ENCODE data around the gene ITPRID2.
A peak's percentile ranks its signal among the peaks of the same experiment; 100 is the strongest.
"Not testable (repeated sequence)": the region's sequence is repeated elsewhere in the genome, so short reads cannot be mapped to it uniquely, and the experiment has no call there.

Gene ITPRID2

DNA sequence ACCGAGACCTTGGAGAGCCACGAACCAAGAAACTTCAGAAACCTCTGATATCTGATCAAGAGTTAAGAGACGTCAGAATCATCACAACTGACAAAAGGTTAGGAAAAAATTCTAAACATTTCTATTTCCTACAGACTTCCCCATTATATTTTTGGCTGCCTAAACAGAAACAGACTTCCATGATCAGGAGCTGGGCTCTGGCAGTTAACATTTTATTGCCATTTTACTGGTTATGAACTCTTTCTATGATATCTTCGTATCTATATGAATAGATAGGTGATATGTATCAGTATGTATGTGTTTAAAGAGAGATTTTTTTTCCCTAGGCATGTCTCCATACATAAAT is 63.0 kb downstream of the ITPRID2 start:
- DNase-seq (ENCODE audit: low read depth, low spot score) = no peak
- peak overlapping the region; percentile 87 for H3K27ac ChIP-seq

DNA sequence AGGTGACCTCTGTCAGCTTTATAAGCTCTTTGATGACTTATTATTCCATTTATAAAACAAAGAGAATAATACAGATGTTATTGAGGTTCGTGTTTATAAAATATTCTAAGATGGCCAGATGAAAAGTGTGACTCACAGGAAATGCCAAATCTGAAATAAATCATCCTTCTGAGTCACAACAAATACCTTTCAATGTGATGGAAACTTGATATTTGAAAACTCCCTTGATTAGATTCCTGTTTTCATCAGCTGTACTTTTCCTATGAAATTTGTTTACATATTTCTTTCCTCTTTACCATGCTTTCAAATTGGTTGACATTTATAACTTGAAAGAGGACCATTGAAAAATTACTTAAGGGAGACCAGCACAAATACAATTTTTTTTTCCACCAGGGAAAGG is 63.5 kb downstream of the ITPRID2 start:
- H3K27ac ChIP-seq = peak overlapping the region; percentile 87
- DNase-seq (ENCODE audit: low read depth, low spot score) = peak; percentile 43

DNA sequence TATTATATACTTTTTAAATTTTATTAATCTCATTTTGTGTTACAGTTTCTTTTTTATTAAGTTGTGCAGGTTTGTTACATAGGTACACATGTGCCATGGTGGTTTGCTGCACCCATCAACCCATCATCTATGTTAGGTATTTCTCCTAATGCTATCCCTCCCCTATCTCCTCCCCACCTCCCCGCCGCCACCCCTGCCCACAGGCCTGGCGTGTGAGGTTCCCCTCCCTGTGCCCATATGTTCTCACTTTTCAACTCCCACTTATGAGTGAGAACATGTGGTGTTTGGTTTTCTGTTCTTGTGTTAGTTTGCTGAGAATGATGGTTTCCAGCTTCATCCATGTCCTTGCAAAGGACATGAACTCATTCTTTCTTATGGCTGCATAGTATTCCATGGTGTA is 64.3 kb downstream of the ITPRID2 start:
- H3K27ac ChIP-seq = peak overlapping the region; percentile 87
- DNase-seq (ENCODE audit: low read depth, low spot score) = not testable (repeated sequence)

- no peak for DNase-seq (ENCODE audit: low read depth, low spot score)
- no peak overlapping the region for H3K27ac ChIP-seq
Measured at GRCh38 chr2:181957668-181958067, 66.1 kb downstream of the ITPRID2 start.

GRCh38 chr2:181958726-181959125 is 67.2 kb downstream of the ITPRID2 start:
- H3K27ac ChIP-seq = no peak overlapping the region
- no peak for DNase-seq (ENCODE audit: low read depth, low spot score)

DNA sequence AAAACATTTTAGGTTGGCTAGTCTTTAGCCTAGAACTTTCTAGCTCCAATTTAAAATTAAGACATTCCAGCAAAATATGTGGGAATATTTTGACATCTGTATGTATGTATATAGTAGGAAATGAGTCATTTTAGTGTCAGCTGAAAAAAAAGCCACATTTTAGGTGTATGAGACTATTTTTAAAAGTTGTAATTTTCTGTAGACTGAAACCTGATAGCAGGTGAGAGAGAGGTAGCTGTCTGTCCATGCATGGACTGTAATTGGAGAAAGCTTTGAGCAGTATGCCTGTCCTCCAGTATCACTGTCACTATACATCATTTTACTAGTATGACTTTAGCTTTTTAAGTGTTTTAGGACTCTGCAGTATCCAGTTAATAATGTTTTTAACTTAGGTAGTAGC is 68.0 kb downstream of the ITPRID2 start:
- no peak overlapping the region for H3K27ac ChIP-seq
- DNase-seq (ENCODE audit: low read depth, low spot score) = no peak

- DNase-seq (ENCODE audit: low read depth, low spot score); H3K27ac ChIP-seq: not testable (repeated sequence)
Measured at GRCh38 chr2:181961167-181961566, 69.6 kb downstream of the ITPRID2 start.

GRCh38 chr2:181962142-181962541 is 70.6 kb downstream of the ITPRID2 start:
- no peak for DNase-seq (ENCODE audit: low read depth, low spot score)
- H3K27ac ChIP-seq = no peak overlapping the region

DNA sequence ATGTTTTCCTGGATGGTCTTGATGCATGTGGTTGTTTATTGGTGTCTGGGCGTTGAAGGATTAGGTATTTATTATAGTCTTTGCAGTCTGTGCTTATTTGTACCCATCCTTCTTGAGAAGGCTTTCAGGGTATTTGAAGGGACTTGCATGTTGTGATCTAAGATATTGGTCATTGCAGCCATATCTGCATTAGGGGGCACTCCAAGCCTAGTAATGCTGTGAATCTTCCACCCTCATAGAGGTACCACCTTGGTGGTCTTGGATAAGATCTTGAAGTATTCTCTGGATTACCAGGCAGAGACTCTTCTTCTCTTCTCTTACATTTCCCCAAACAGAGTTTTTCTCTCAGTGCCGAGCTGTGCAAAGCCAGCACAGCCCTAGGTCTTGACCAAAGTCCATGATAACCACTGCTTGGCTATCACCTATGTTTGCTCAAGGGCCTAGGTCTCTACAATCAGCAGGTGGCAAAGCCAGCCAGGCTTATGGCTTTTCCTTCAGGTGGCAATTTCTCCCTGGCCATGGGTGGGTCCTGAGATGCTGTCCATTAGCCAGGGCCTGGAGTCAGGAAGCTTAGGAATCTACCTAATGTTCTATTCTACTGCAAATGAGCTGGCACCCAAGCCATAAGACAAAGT is 78.7 kb downstream of the ITPRID2 start:
- DNase-seq (ENCODE audit: low read depth, low spot score) = no peak
- no peak overlapping the region for H3K27ac ChIP-seq

DNA sequence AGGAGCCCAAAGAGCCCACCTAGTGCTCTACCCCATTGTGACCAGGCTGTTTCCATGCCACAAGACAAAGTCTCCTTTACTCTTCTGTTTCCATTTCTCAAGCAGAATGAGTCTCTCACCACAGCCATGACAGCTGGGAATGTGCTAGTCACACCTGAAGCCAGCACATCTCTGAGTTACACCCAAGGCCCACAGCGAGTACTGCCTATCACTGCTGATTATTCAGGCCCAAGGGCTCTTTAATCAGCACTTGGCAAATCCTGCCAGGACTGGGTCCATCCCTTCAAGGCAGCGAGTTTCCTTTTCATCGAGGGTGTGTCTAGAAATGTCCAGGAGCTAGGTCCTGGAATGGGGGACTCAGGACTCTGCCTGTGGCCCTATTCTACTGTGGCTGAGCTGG is 79.5 kb downstream of the ITPRID2 start:
- no peak overlapping the region for H3K27ac ChIP-seq
- DNase-seq (ENCODE audit: low read depth, low spot score) = no peak

DNA sequence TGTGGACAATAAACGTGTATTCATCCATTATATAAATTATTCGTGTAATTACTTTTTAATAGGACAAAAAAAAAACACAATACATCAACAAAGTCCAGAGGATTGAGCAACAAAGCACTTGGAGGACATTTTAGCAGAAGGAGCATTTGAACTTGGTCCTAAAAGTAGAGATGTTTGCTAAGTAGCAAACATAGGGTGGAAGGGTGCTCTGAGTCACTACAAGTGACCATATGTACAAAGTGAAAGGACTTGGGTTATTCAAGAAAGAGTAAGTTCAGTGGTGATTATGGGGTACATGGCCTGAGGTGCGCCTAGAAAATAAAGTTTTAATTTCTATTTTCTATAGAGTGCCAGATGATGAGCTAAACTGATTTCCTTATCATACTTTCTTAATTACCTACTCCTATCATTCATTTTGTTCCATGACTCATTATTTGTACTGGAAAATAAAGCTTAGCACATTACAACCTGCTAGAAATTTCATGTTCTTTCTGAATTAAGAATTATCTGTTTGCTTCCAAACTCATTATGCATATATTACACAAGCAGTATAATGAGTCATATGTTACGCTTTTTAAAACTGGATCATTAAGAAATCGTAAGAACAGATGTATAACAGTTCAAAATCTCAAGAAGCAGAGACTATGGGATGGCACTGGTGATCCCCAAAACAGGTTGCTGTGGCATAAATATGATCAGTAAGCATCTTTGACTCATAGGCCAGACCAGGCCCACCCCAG is 81.1 kb downstream of the ITPRID2 start:
- DNase-seq (ENCODE audit: low read depth, low spot score) = no peak
- H3K27ac ChIP-seq = no peak overlapping the region

DNA sequence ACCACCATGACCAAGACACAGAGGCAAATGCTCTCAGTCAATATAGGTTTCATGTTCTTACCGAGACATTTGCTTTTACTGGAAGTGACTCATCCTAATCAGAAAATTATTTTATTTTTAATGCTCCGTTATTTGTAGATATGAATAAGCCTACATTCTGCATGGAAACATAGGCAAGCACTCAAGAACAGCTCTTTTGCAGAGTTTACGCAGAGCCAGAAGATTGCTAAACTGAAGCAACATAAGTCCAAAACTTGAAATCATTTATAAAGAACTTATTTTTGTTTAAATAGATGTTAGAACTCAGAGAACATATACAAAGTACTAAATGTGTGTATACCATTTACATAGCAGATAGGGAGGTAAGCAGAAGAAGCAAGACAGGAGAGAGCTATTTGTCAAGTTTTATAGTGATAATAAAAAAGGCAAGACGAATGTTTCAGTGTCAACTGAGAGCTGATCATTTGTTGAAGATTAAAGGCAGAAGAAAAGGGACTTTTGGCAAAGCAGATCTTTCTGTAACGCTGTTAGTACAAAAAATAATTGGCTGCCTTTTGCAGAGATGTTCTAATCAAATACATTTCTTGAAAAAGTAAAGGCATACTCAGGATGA is 81.7 kb downstream of the ITPRID2 start:
- no peak overlapping the region for H3K27ac ChIP-seq
- DNase-seq (ENCODE audit: low read depth, low spot score) = no peak

- peak; percentile 98 for DNase-seq (ENCODE audit: low read depth, low spot score)
- H3K27ac ChIP-seq = peak overlapping the region; percentile 81
Measured at GRCh38 chr2:181977661-181978350, 86.3 kb downstream of the ITPRID2 start.

GRCh38 chr2:181978351-181979150 is 87.0 kb downstream of the ITPRID2 start:
- peak overlapping the region; percentile 81 for H3K27ac ChIP-seq
- no peak for DNase-seq (ENCODE audit: low read depth, low spot score)
